Measurements from ENCODE around the gene FAM227B.

FAM227B gene

GRCh38 chr15:49462232-49462844 is 158.3 kb downstream of the FAM227B start:
- no peak for TF ChIP-seq CTCF (IDR thresholded peaks at IDR 0.05; ENCODE audit: borderline replicate concordance, insufficient read depth, low read depth, low read length)
- no peak overlapping the region for H3K4me3 ChIP-seq (ENCODE audit: low read depth, low read length)

- no peak overlapping the region for H3K4me3 ChIP-seq (ENCODE audit: low read depth, low read length)
- TF ChIP-seq CTCF (IDR thresholded peaks at IDR 0.05; ENCODE audit: borderline replicate concordance, insufficient read depth, low read depth, low read length), result no peak
These were observed 160.1 kb downstream of the FAM227B start for GRCh38 chr15:49460411-49460941.

- H3K4me3 ChIP-seq (ENCODE audit: low read depth, low read length), result no peak overlapping the region
- TF ChIP-seq CTCF (IDR thresholded peaks at IDR 0.05; ENCODE audit: borderline replicate concordance, insufficient read depth, low read depth, low read length), result no peak
These were observed 162.5 kb downstream of the FAM227B start for GRCh38 chr15:49458145-49458544.

- TF ChIP-seq CTCF (IDR thresholded peaks at IDR 0.05; ENCODE audit: borderline replicate concordance, insufficient read depth, low read depth, low read length), result no peak
- H3K4me3 ChIP-seq (ENCODE audit: low read depth, low read length), result no peak overlapping the region
These were observed 164.5 kb downstream of the FAM227B start for GRCh38 chr15:49456166-49456565.

- TF ChIP-seq CTCF (IDR thresholded peaks at IDR 0.05; ENCODE audit: borderline replicate concordance, insufficient read depth, low read depth, low read length), result no peak
- H3K4me3 ChIP-seq (ENCODE audit: low read depth, low read length), result no peak overlapping the region
These were observed 168.0 kb downstream of the FAM227B start for GRCh38 chr15:49452595-49452994.

- no peak for TF ChIP-seq CTCF (IDR thresholded peaks at IDR 0.05; ENCODE audit: borderline replicate concordance, insufficient read depth, low read depth, low read length)
- H3K4me3 ChIP-seq (ENCODE audit: low read depth, low read length), result no peak overlapping the region
These were observed 178.8 kb downstream of the FAM227B start for GRCh38 chr15:49441816-49442215.

- H3K4me3 ChIP-seq (ENCODE audit: low read depth, low read length), result no peak overlapping the region
- TF ChIP-seq CTCF (IDR thresholded peaks at IDR 0.05; ENCODE audit: borderline replicate concordance, insufficient read depth, low read depth, low read length), result no peak
These were observed 179.3 kb downstream of the FAM227B start for GRCh38 chr15:49441356-49441755.
